GM12892 (cell line): ENCODE measurements around the gene HPGD.

Experiments used
- POLR2A ChIP-seq: IDR thresholded peaks from 2 replicates; pipeline ENCODE4 v1.6.1; 2011; ENCODE audit warnings: low read depth, low read length, control low read depth
- POLR2AphosphoS5 ChIP-seq: IDR thresholded peaks from 2 replicates; pipeline ENCODE4 v1.6.1; 2011; ENCODE audit warnings: low read depth, low read length, control low read depth

DNA sequence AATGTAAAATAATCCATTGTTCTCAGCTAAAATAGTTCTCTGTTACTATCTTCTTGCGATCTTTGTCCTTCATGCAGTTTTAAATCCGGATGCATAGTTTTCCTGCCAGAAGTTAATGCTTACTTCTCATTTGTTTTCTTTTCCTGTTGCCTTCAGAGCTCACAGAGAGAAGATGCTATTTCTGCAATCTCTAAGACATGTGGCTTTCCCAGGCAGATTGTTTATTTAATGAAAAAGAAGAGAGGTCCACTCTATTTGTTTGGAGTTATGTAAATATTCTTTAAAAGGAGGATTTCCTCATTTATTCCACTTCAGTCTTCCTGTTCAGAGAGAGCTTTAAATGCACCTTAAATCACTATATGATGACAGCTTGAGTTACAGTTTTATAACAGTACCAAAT lies 39.3 kb upstream of the HPGD start:
- TF ChIP-seq POLR2A = no peak
- no peak for TF ChIP-seq POLR2AphosphoS5
